Stimulated activated effector memory CD8-positive, alpha-beta T cell treated with anti-CD3 and anti-CD28 coated beads, Interleukin-12 subunit alpha, Interleukin-12 subunit beta, amount 100 ng/mL, for 72 hours (primary cell): ENCODE measurements around the gene OPN3.
A peak's percentile ranks its signal among the peaks of the same experiment; 100 is the strongest.

ENCODE experiments used
- ATAC-seq: fragments of 150-1000 bp; cut with Tn5 transposase; 2 replicates; pipeline ENCODE4 v1.10.0; 2021
- DNase-seq, 2 donors: peaks; one replicate each; pipeline ENCODE4 v3.0.0; 2021 to 2022; ENCODE audit warnings: low spot score in 2 of 2
- H3K27ac Mint-ChIP-seq: one replicate; pipeline ENCODE4 v1.8.0; 2022; ENCODE audit warnings: mild to moderate bottlenecking, mixed read lengths
- H3K36me3 Mint-ChIP-seq: one replicate; pipeline ENCODE4 v1.8.0; 2022; ENCODE audit warnings: mild to moderate bottlenecking, mixed read lengths
- H3K4me1 Mint-ChIP-seq: one replicate; pipeline ENCODE4 v1.8.0; 2022; ENCODE audit warnings: mixed read lengths
- H3K4me3 Mint-ChIP-seq: one replicate; pipeline ENCODE4 v1.8.0; 2022; ENCODE audit warnings: mild to moderate bottlenecking, mixed read lengths
- H3K9me3 Mint-ChIP-seq: one replicate; pipeline ENCODE4 v1.8.0; 2022; ENCODE audit warnings: mixed read lengths

The OPN3 gene

GRCh38 chr1:241638099-241638682 is 2.0 kb downstream of the OPN3 start:
- no peak for ATAC-seq
- no peak for DNase-seq
- H3K4me1 Mint-ChIP-seq: peaks cover 29% of the 10 kb centered on the region
- peak overlapping the region; percentile 80 for H3K4me3 Mint-ChIP-seq
- no peak overlapping the region for H3K27ac Mint-ChIP-seq
- no peaks in the 10 kb centered on the region for H3K36me3 Mint-ChIP-seq
- H3K9me3 Mint-ChIP-seq: peaks cover 4% of the 10 kb centered on the region

- ATAC-seq (no peak), DNase-seq (no peak)
- peak overlapping the region; percentile 80 for H3K4me3 Mint-ChIP-seq
- H3K36me3 Mint-ChIP-seq: no peaks in the 10 kb centered on the region
- peaks cover 28% of the 10 kb centered on the region for H3K4me1 Mint-ChIP-seq
- no peak overlapping the region for H3K27ac Mint-ChIP-seq
- H3K9me3 Mint-ChIP-seq: peaks cover 3% of the 10 kb centered on the region
Observed at GRCh38 chr1:241637604-241638003, 2.6 kb downstream of the OPN3 start.

- peaks cover 28% of the 10 kb centered on the region for H3K4me1 Mint-ChIP-seq
- H3K4me3 Mint-ChIP-seq: peak overlapping the region; percentile 80
- DNase-seq: no peak
- ATAC-seq: no peak
- H3K27ac Mint-ChIP-seq: no peak overlapping the region
- H3K9me3 Mint-ChIP-seq: no peaks in the 10 kb centered on the region
- H3K36me3 Mint-ChIP-seq: peaks cover 3% of the 10 kb centered on the region
Observed at GRCh38 chr1:241637046-241637590, 3.1 kb downstream of the OPN3 start.

GRCh38 chr1:241636291-241636690 is 3.9 kb downstream of the OPN3 start:
- H3K27ac Mint-ChIP-seq: no peak overlapping the region

GRCh38 chr1:241635556-241636152 is 4.5 kb downstream of the OPN3 start:
- H3K36me3 Mint-ChIP-seq: peaks cover 16% of the 10 kb centered on the region

More at GRCh38 chr1:241636291-241636690, 3.9 kb downstream of the OPN3 start:
- H3K9me3 Mint-ChIP-seq: no peaks in the 10 kb centered on the region
- H3K4me1 Mint-ChIP-seq: peaks cover 28% of the 10 kb centered on the region
- H3K4me3 Mint-ChIP-seq: no peak overlapping the region
- DNase-seq (no peak), ATAC-seq (no peak)
- peaks cover 11% of the 10 kb centered on the region for H3K36me3 Mint-ChIP-seq

GRCh38 chr1:241632987-241633386 is 7.2 kb downstream of the OPN3 start:
- Mint-ChIP-seq H3K4me3 (no peak overlapping the region), H3K36me3 (peaks cover 16% of the 10 kb centered on the region), H3K9me3 (no peaks in the 10 kb centered on the region), H3K4me1 (peaks cover 18% of the 10 kb centered on the region), H3K27ac (no peak overlapping the region)
- ATAC-seq (no peak), DNase-seq (no peak)

More at GRCh38 chr1:241635556-241636152, 4.5 kb downstream of the OPN3 start:
- Mint-ChIP-seq H3K4me1 (peaks cover 26% of the 10 kb centered on the region), H3K27ac (no peak overlapping the region), H3K9me3 (no peaks in the 10 kb centered on the region), H3K4me3 (no peak overlapping the region)
- no peak for ATAC-seq
- DNase-seq: no peak

GRCh38 chr1:241631674-241632073 is 8.5 kb downstream of the OPN3 start:
- Mint-ChIP-seq H3K36me3 (peaks cover 16% of the 10 kb centered on the region), H3K27ac (no peak overlapping the region), H3K4me3 (no peak overlapping the region), H3K9me3 (no peaks in the 10 kb centered on the region), H3K4me1 (peaks cover 7% of the 10 kb centered on the region)
- DNase-seq (no peak), ATAC-seq (no peak)

GRCh38 chr1:241630899-241631298 is 9.3 kb downstream of the OPN3 start:
- no peak overlapping the region for H3K27ac Mint-ChIP-seq
- ATAC-seq (no peak), DNase-seq (no peak)
- peaks cover 16% of the 10 kb centered on the region for H3K36me3 Mint-ChIP-seq
- no peak overlapping the region for H3K4me3 Mint-ChIP-seq
- peaks cover 7% of the 10 kb centered on the region for H3K4me1 Mint-ChIP-seq
- H3K9me3 Mint-ChIP-seq: no peaks in the 10 kb centered on the region

GRCh38 chr1:241630476-241630875 is 9.7 kb downstream of the OPN3 start:
- H3K4me1 Mint-ChIP-seq: peaks cover 7% of the 10 kb centered on the region
- H3K4me3 Mint-ChIP-seq: no peak overlapping the region
- no peaks in the 10 kb centered on the region for H3K9me3 Mint-ChIP-seq
- H3K36me3 Mint-ChIP-seq: peaks cover 16% of the 10 kb centered on the region
- ATAC-seq: no peak
- no peak overlapping the region for H3K27ac Mint-ChIP-seq
- no peak for DNase-seq

- ATAC-seq (no peak), DNase-seq (no peak)
- H3K4me1 Mint-ChIP-seq: peaks cover 7% of the 10 kb centered on the region
- H3K4me3 Mint-ChIP-seq: no peak overlapping the region
- H3K27ac Mint-ChIP-seq: no peak overlapping the region
- H3K9me3 Mint-ChIP-seq: no peaks in the 10 kb centered on the region
- peaks cover 16% of the 10 kb centered on the region for H3K36me3 Mint-ChIP-seq
Observed at GRCh38 chr1:241630005-241630404, 10.2 kb downstream of the OPN3 start.

GRCh38 chr1:241627453-241628259 is 12.5 kb downstream of the OPN3 start:
- peaks cover 7% of the 10 kb centered on the region for H3K4me1 Mint-ChIP-seq
- DNase-seq (peak in 1 of 2 donors; percentile 14), ATAC-seq (peak; percentile 66)
- H3K4me3 Mint-ChIP-seq: no peak overlapping the region
- H3K9me3 Mint-ChIP-seq: no peaks in the 10 kb centered on the region
- H3K36me3 Mint-ChIP-seq: peaks cover 16% of the 10 kb centered on the region
- H3K27ac Mint-ChIP-seq: peak overlapping the region; percentile 49

GRCh38 chr1:241624935-241625334 is 15.2 kb downstream of the OPN3 start:
- no peak overlapping the region for H3K27ac Mint-ChIP-seq

GRCh38 chr1:241622669-241623068 is 17.5 kb downstream of the OPN3 start:
- Mint-ChIP-seq H3K9me3 (no peaks in the 10 kb centered on the region), H3K27ac (no peak overlapping the region), H3K4me1 (peaks cover 14% of the 10 kb centered on the region), H3K36me3 (no peaks in the 10 kb centered on the region), H3K4me3 (no peak overlapping the region)
- ATAC-seq: no peak
- no peak for DNase-seq

More at GRCh38 chr1:241624935-241625334, 15.2 kb downstream of the OPN3 start:
- no peak overlapping the region for H3K4me3 Mint-ChIP-seq
- DNase-seq (no peak), ATAC-seq (no peak)
- H3K36me3 Mint-ChIP-seq: no peaks in the 10 kb centered on the region
- H3K4me1 Mint-ChIP-seq: peaks cover 15% of the 10 kb centered on the region
- no peaks in the 10 kb centered on the region for H3K9me3 Mint-ChIP-seq

GRCh38 chr1:241617426-241617825 is 22.7 kb downstream of the OPN3 start:
- H3K4me3 Mint-ChIP-seq: no peak overlapping the region

More at GRCh38 chr1:241617426-241617825, 22.7 kb downstream of the OPN3 start:
- DNase-seq: no peak
- no peak overlapping the region for H3K27ac Mint-ChIP-seq
- H3K4me1 Mint-ChIP-seq: peaks cover 30% of the 10 kb centered on the region
- ATAC-seq: no peak
- no peaks in the 10 kb centered on the region for H3K36me3 Mint-ChIP-seq
- H3K9me3 Mint-ChIP-seq: no peaks in the 10 kb centered on the region
